Measurements from ENCODE around the gene PRDM16. TPM values are rescaled to one million over a fixed set of nuclear protein-coding genes. Genes with fewer than 3 reads are reported as not detected.

PRDM16 gene
- total RNA-seq, 1 donor from 2014 or later = 0.43 TPM

DNA sequence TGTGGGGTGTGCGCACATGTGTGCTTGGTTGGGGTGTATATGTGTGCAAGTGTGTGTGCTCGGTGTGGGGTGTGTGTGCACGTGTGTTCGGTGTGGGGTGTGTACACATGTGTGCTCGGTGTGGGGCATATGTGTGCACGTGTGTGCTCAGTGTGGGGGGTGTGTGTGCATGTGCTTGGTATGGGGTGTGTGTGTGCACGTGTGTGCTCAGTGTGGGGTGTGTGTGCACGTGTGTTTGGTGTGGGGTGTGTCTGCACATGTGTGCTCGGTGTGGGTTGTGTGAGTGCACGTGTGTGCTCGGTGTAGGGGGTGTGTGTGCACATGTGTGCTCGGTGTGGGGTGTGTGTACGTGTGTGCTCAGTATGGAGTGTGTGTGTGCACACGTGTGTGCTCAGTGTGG, 77.5 kb downstream of the PRDM16 start:
- no peak overlapping the region for H3K4me2 ChIP-seq (ENCODE audit: low read length)
- H3K9me3 ChIP-seq (ENCODE audit: insufficient read depth, low read depth, low read length) = no peaks in the 10 kb centered on the region
- H3K4me1 ChIP-seq (ENCODE audit: insufficient read depth, low read length) = no peaks in the 10 kb centered on the region
- H3K27me3 ChIP-seq (ENCODE audit: insufficient read depth, low read length) = peaks cover 3% of the 10 kb centered on the region
- TF ChIP-seq EZH2 (IDR thresholded peaks at IDR 0.05; ENCODE audit: insufficient read depth, low read length) (no peak), CTCF (IDR thresholded peaks at IDR 0.05; ENCODE audit: insufficient read depth, low read depth, low read length) (no peak)
- Mint-ChIP-seq H3K4me3 (ENCODE audit: unreplicated experiment) (no peak overlapping the region), H3K27me3 (ENCODE audit: low read depth, unreplicated experiment) (peaks cover 45% of the 10 kb centered on the region), H3K9me3 (ENCODE audit: unreplicated experiment) (no peaks in the 10 kb centered on the region), H3K4me1 (ENCODE audit: low read depth, unreplicated experiment) (no peaks in the 10 kb centered on the region), H3K36me3 (ENCODE audit: low read depth, unreplicated experiment) (no peaks in the 10 kb centered on the region), H3K27ac (ENCODE audit: unreplicated experiment) (no peak overlapping the region)
- H3K27ac ChIP-seq (ENCODE audit: low read depth, low read length) = no peak overlapping the region
- no peaks in the 10 kb centered on the region for H3K36me3 ChIP-seq (ENCODE audit: insufficient read depth, low read length)
- no peaks in the 10 kb centered on the region for H3K79me2 ChIP-seq (ENCODE audit: insufficient read depth, low read length)
- H3K9ac ChIP-seq (ENCODE audit: low read length) = no peak overlapping the region
- DNase-seq (ENCODE audit: low read depth) = no peak
- no peak overlapping the region for H3K4me3 ChIP-seq (ENCODE audit: insufficient read depth, low read depth, low read length)
- H4K20me1 ChIP-seq (ENCODE audit: insufficient read depth, low read length) = peaks cover 27% of the 10 kb centered on the region
- H2AFZ ChIP-seq (ENCODE audit: low read depth, low read length) = no peak overlapping the region
- no peak for FAIRE-seq

- Histone ChIP-seq H3K27ac (ENCODE audit: low read depth, low read length) (no peak overlapping the region), H3K9me3 (ENCODE audit: insufficient read depth, low read depth, low read length) (no peaks in the 10 kb centered on the region), H3K4me2 (ENCODE audit: low read length) (no peak overlapping the region), H3K4me1 (ENCODE audit: insufficient read depth, low read length) (no peaks in the 10 kb centered on the region), H4K20me1 (ENCODE audit: insufficient read depth, low read length) (peaks cover 31% of the 10 kb centered on the region), H2AFZ (ENCODE audit: low read depth, low read length) (no peak overlapping the region), H3K9ac (ENCODE audit: low read length) (no peak overlapping the region), H3K27me3 (ENCODE audit: insufficient read depth, low read length) (peaks cover 3% of the 10 kb centered on the region), H3K36me3 (ENCODE audit: insufficient read depth, low read length) (no peaks in the 10 kb centered on the region), H3K79me2 (ENCODE audit: insufficient read depth, low read length) (no peaks in the 10 kb centered on the region), H3K4me3 (ENCODE audit: insufficient read depth, low read depth, low read length) (no peak overlapping the region)
- no peak overlapping the region for H3K4me3 Mint-ChIP-seq (ENCODE audit: unreplicated experiment)
- no peaks in the 10 kb centered on the region for H3K36me3 Mint-ChIP-seq (ENCODE audit: low read depth, unreplicated experiment)
- H3K27me3 Mint-ChIP-seq (ENCODE audit: low read depth, unreplicated experiment) = peaks cover 44% of the 10 kb centered on the region
- TF ChIP-seq EZH2 (IDR thresholded peaks at IDR 0.05; ENCODE audit: insufficient read depth, low read length) (no peak), CTCF (IDR thresholded peaks at IDR 0.05; ENCODE audit: insufficient read depth, low read depth, low read length) (no peak)
- DNase-seq (ENCODE audit: low read depth) (no peak), FAIRE-seq (no peak)
- H3K9me3 Mint-ChIP-seq (ENCODE audit: unreplicated experiment) = no peaks in the 10 kb centered on the region
- H3K27ac Mint-ChIP-seq (ENCODE audit: unreplicated experiment) = no peak overlapping the region
- H3K4me1 Mint-ChIP-seq (ENCODE audit: low read depth, unreplicated experiment) = no peaks in the 10 kb centered on the region
Observed at GRCh38 chr1:3146907-3147306, 77.9 kb downstream of the PRDM16 start.

DNA sequence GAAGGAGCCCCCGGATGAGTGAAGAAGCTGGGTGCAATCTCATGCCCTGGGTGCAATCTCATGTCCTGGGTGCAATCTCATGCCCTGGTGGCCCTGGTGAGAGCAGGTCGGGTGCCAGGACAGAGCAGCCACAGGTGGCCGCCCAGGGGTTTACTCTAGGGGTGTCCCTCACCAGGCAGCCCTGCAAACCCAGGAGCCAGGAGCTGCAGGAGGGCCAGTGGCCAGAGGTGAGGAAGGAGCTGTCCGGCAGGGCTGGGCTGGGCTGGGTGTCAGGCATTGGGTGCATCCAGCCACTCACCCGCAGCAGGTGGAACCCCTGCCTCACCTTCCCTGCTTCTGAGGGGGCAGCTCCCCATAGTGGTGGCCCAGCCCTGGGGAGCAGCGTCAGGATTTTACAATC, 79.2 kb downstream of the PRDM16 start:
- TF ChIP-seq CTCF (IDR thresholded peaks at IDR 0.05; ENCODE audit: insufficient read depth, low read depth, low read length) = no peak
- no peak for TF ChIP-seq EZH2 (IDR thresholded peaks at IDR 0.05; ENCODE audit: insufficient read depth, low read length)
- Mint-ChIP-seq H3K27ac (ENCODE audit: unreplicated experiment) (no peak overlapping the region), H3K27me3 (ENCODE audit: low read depth, unreplicated experiment) (peaks cover 45% of the 10 kb centered on the region)

More for the DNA sequence above, 79.2 kb downstream of the PRDM16 start:
- no peak overlapping the region for H3K9ac ChIP-seq (ENCODE audit: low read length)
- peaks cover 41% of the 10 kb centered on the region for H4K20me1 ChIP-seq (ENCODE audit: insufficient read depth, low read length)
- Mint-ChIP-seq H3K4me1 (ENCODE audit: low read depth, unreplicated experiment) (no peaks in the 10 kb centered on the region), H3K9me3 (ENCODE audit: unreplicated experiment) (no peaks in the 10 kb centered on the region), H3K36me3 (ENCODE audit: low read depth, unreplicated experiment) (no peaks in the 10 kb centered on the region), H3K4me3 (ENCODE audit: unreplicated experiment) (no peak overlapping the region)
- no peak overlapping the region for H3K27ac ChIP-seq (ENCODE audit: low read depth, low read length)
- no peak overlapping the region for H3K4me3 ChIP-seq (ENCODE audit: insufficient read depth, low read depth, low read length)
- DNase-seq (ENCODE audit: low read depth) (no peak), FAIRE-seq (no peak)
- no peak overlapping the region for H2AFZ ChIP-seq (ENCODE audit: low read depth, low read length)
- no peaks in the 10 kb centered on the region for H3K36me3 ChIP-seq (ENCODE audit: insufficient read depth, low read length)
- no peaks in the 10 kb centered on the region for H3K4me1 ChIP-seq (ENCODE audit: insufficient read depth, low read length)
- no peak overlapping the region for H3K4me2 ChIP-seq (ENCODE audit: low read length)
- no peaks in the 10 kb centered on the region for H3K79me2 ChIP-seq (ENCODE audit: insufficient read depth, low read length)
- no peaks in the 10 kb centered on the region for H3K9me3 ChIP-seq (ENCODE audit: insufficient read depth, low read depth, low read length)
- H3K27me3 ChIP-seq (ENCODE audit: insufficient read depth, low read length) = no peaks in the 10 kb centered on the region

All from astrocyte (in vitro differentiated cells and primary cell).